Dendritic cell treated with granulocyte-macrophage colony-stimulating factor and Interleukin-4, amounts not matched to agents 40 ng/mL and 50 ng/mL, for 4 days (primary cell): ENCODE data around the gene NXPH1.

ENCODE experiments used
- H3K27ac Mint-ChIP-seq: one replicate; pipeline ENCODE4 v1.8.0; 2022; ENCODE audit warnings: mild to moderate bottlenecking, mixed read lengths
- H3K27me3 Mint-ChIP-seq: one replicate; pipeline ENCODE4 v1.8.0; 2022; ENCODE audit warnings: mild to moderate bottlenecking, mixed read lengths
- H3K36me3 Mint-ChIP-seq: one replicate; pipeline ENCODE4 v1.8.0; 2022; ENCODE audit warnings: low read depth, mixed read lengths
- H3K4me1 Mint-ChIP-seq: one replicate; pipeline ENCODE4 v1.8.0; 2022; ENCODE audit warnings: low read depth, mixed read lengths
- H3K4me3 Mint-ChIP-seq: one replicate; pipeline ENCODE4 v1.8.0; 2022; ENCODE audit warnings: mild to moderate bottlenecking, moderate library complexity, mixed read lengths
- H3K9me3 Mint-ChIP-seq: one replicate; pipeline ENCODE4 v1.8.0; 2022; ENCODE audit warnings: mixed read lengths
- intact Hi-C: fragments of 100-400 bp; cut with micrococcal nuclease; formaldehyde crosslinking; loops from one replicate; pipeline ENCODE4 v1.15.0; 2022

Gene NXPH1

GRCh38 chr7:8765374-8765773 lies 332.0 kb downstream of the NXPH1 start:
- Mint-ChIP-seq H3K27ac (no peak overlapping the region), H3K36me3 (no peaks in the 10 kb centered on the region), H3K4me3 (no peak overlapping the region), H3K9me3 (no peaks in the 10 kb centered on the region), H3K4me1 (no peaks in the 10 kb centered on the region), H3K27me3 (no peaks in the 10 kb centered on the region)
- intact Hi-C loops, result no loop called here

GRCh38 chr7:8773518-8773917 lies 340.1 kb downstream of the NXPH1 start:
- intact Hi-C loops, result no loop called here
- Mint-ChIP-seq H3K36me3 (no peaks in the 10 kb centered on the region), H3K4me3 (no peak overlapping the region), H3K27me3 (no peaks in the 10 kb centered on the region), H3K4me1 (no peaks in the 10 kb centered on the region), H3K27ac (no peak overlapping the region), H3K9me3 (peaks cover 39% of the 10 kb centered on the region)

GRCh38 chr7:8778459-8778858 lies 345.1 kb downstream of the NXPH1 start:
- Mint-ChIP-seq H3K27me3 (no peaks in the 10 kb centered on the region), H3K4me1 (no peaks in the 10 kb centered on the region), H3K36me3 (no peaks in the 10 kb centered on the region), H3K27ac (no peak overlapping the region), H3K9me3 (peaks cover 52% of the 10 kb centered on the region), H3K4me3 (no peak overlapping the region)
- intact Hi-C loops, result no loop called here

GRCh38 chr7:8781166-8781565 lies 347.8 kb downstream of the NXPH1 start:
- no peaks in the 10 kb centered on the region for H3K27me3 Mint-ChIP-seq
- H3K4me3 Mint-ChIP-seq, result no peak overlapping the region
- H3K4me1 Mint-ChIP-seq, result no peaks in the 10 kb centered on the region
- H3K27ac Mint-ChIP-seq, result no peak overlapping the region
- intact Hi-C loops, result no loop called here
- H3K9me3 Mint-ChIP-seq, result peaks cover 27% of the 10 kb centered on the region
- H3K36me3 Mint-ChIP-seq, result no peaks in the 10 kb centered on the region

GRCh38 chr7:8783229-8783628 lies 349.8 kb downstream of the NXPH1 start:
- Mint-ChIP-seq H3K36me3 (no peaks in the 10 kb centered on the region), H3K9me3 (peaks cover 34% of the 10 kb centered on the region), H3K4me1 (no peaks in the 10 kb centered on the region), H3K4me3 (no peak overlapping the region), H3K27ac (no peak overlapping the region), H3K27me3 (no peaks in the 10 kb centered on the region)
- intact Hi-C loops, result no loop called here

GRCh38 chr7:8785081-8785480 lies 351.7 kb downstream of the NXPH1 start:
- intact Hi-C loops, result no loop called here
- Mint-ChIP-seq H3K27ac (no peak overlapping the region), H3K27me3 (no peaks in the 10 kb centered on the region), H3K9me3 (peaks cover 28% of the 10 kb centered on the region), H3K36me3 (no peaks in the 10 kb centered on the region), H3K4me1 (no peaks in the 10 kb centered on the region), H3K4me3 (no peak overlapping the region)

GRCh38 chr7:8800986-8801385 lies 367.6 kb downstream of the NXPH1 start:
- H3K9me3 Mint-ChIP-seq, result peaks cover 38% of the 10 kb centered on the region
- no peak overlapping the region for H3K27ac Mint-ChIP-seq
- H3K4me1 Mint-ChIP-seq, result no peaks in the 10 kb centered on the region
- H3K36me3 Mint-ChIP-seq, result no peaks in the 10 kb centered on the region
- intact Hi-C loops, result no loop called here
- no peak overlapping the region for H3K4me3 Mint-ChIP-seq
- H3K27me3 Mint-ChIP-seq, result no peaks in the 10 kb centered on the region
